Cardiac muscle cell (in vitro differentiated cells and primary cell): ENCODE data around the gene PFKFB4. TPM values are rescaled to one million over a fixed set of nuclear protein-coding genes. Genes with fewer than 3 reads are reported as not detected.

Source experiments
- DNase-seq, 2 donors: peaks; one replicate each; pipeline versions ENCODE4 v3.0.0 to v3.0.0-alpha.2; 2010 to 2017; ENCODE audit warnings: low read depth in 1 of 2, low spot score in 1 of 2
- H3K27ac ChIP-seq: fragments of 200-600 bp; sonication (generic); 2 replicates; pipeline ENCODE4 v1.5.1; 2016
- H3K27me3 ChIP-seq: fragments of 200-600 bp; sonication (generic); 2 replicates; pipeline ENCODE4 v1.6.0; 2016; ENCODE audit warnings: control low read depth
- H3K36me3 ChIP-seq: fragments of 200-600 bp; sonication (generic); 2 replicates; pipeline ENCODE4 v1.5.1; 2016; ENCODE audit warnings: control low read depth
- H3K4me1 ChIP-seq: fragments of 200-600 bp; sonication (generic); 2 replicates; pipeline ENCODE4 v1.8.1; 2017; ENCODE audit warnings: low read depth, mild to moderate bottlenecking, mixed run types
- H3K4me3 ChIP-seq: fragments of 200-600 bp; sonication (generic); 2 replicates; pipeline ENCODE4 v1.5.1; 2016; ENCODE audit warnings: mild to moderate bottlenecking
- H3K9me3 ChIP-seq: fragments of 200-600 bp; sonication (generic); 2 replicates; pipeline ENCODE4 v1.5.1; 2017; ENCODE audit warnings: low read depth, mild to moderate bottlenecking, control low read depth
- CTCF ChIP-seq: IDR thresholded peaks from 2 replicates; pipeline ENCODE4 v1.5.1; 2012; ENCODE audit warnings: low read depth, mild to moderate bottlenecking, low read length
- polyA plus RNA-seq: library from polyadenylated mRNA; unstranded; fragments of >200 nt; fragmentation: Nextera tagmentation; extraction: Ambion mirVana; gene quantifications from 2 replicates; pipeline ENCODE4 v1.2.1, GENCODE V29; 2016
- total RNA-seq: library from RNA; depleted of rRNA; stranded (reverse); fragments of >200 nt; gene quantifications from 2 replicates; pipeline ENCODE4 v1.2.3, GENCODE V29; 2016

Gene PFKFB4
- total and polyA plus RNA-seq, 2 experiments from 2014 or later, result 64.9 to 74.7 TPM

- Histone ChIP-seq H3K27ac (peak within 1 kb of the TSS; percentile 81), H3K27me3 (no peaks in the 10 kb centered on the region), H3K4me1 (peaks cover 6% of the 10 kb centered on the region), H3K9me3 (no peaks in the 10 kb centered on the region), H3K4me3 (no peak within 1 kb of the TSS), H3K36me3 (peaks cover 9% of the 10 kb centered on the region)
- no peak for TF ChIP-seq CTCF
- no peak for DNase-seq
Observed at GRCh38 chr3:48595075-48595525, 38.5 kb upstream of the PFKFB4 start, which contains the start of gene COL7A1. COL7A1 (minus strand) TSS chr3:48595329; CDS start chr3:48595159, 170 bp downstream.

DNA sequence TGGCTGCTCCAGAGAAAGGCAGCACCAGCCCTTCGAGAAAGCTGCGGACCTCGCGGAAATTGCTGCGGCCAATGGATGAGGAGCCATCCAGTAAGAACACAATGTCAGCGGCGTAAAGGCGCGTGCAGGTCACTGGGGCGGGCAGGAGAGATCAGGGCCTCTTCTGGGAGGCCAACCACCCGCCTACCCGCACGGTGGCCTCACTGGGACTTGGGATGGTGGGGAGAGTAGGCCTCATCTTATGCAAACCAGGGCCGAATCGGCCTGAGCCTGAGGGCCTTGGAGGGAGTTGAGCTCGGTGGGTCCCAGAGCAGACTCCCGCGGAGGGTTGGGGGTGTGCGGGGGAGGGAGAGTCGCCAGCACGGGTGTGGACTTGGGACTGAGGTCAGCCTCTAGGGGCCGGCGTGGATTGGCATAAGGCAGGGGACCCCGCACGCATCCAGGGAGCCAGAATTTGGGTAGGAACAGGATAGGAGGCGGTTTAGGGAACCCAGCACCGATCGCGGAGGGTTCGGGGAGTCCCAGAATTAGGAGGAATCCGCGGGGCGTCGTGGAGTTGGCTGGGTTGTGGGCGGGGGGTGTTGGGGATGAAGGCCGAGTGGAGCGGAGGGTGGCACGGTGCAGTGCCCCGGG is 37.9 kb upstream of the PFKFB4 start:
- peak in 1 of 2 donors; percentile 9 for DNase-seq
- H3K9me3 ChIP-seq, result no peaks in the 10 kb centered on the region
- H3K27ac ChIP-seq, result no peak overlapping the region
- peaks cover 3% of the 10 kb centered on the region for H3K36me3 ChIP-seq
- peaks cover 6% of the 10 kb centered on the region for H3K4me1 ChIP-seq
- no peaks in the 10 kb centered on the region for H3K27me3 ChIP-seq
- TF ChIP-seq CTCF, result no peak
- no peak overlapping the region for H3K4me3 ChIP-seq

- DNase-seq, result no peak
- Histone ChIP-seq H3K4me1 (no peaks in the 10 kb centered on the region), H3K4me3 (no peak overlapping the region), H3K27me3 (no peaks in the 10 kb centered on the region), H3K27ac (no peak overlapping the region), H3K36me3 (peaks cover 3% of the 10 kb centered on the region), H3K9me3 (no peaks in the 10 kb centered on the region)
- no peak for TF ChIP-seq CTCF
Observed at GRCh38 chr3:48593337-48593736, 36.7 kb upstream of the PFKFB4 start.

DNA sequence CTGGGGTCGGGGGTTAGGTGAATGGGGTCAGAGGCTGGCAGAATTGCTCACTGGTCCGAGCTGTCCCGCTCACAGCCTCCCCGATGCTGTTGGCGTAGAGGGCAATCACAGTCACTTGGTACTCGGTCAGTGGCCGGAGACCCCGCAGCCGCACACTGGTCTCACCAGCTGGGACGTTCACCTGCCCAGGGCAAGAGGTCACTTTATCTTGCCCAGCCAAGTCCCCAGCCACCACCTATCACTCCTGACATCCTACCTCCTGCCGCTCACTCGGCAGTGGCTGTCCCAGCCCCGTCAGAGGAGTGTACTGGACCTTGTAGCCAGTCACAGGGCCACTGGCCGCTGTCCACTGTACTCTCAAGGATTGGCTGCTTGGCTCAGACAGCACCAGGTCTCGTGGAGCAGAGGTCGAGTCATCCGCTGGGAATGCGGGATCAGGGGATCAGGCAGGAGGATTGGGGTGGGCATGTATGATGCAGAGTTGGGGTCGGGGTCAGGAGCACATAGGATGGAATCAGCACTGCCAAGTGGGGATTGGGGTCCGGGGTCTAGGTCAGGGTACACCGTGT is 36.0 kb upstream of the PFKFB4 start:
- H3K4me1 ChIP-seq, result no peaks in the 10 kb centered on the region
- H3K27me3 ChIP-seq, result no peaks in the 10 kb centered on the region
- H3K27ac ChIP-seq, result no peak overlapping the region
- H3K36me3 ChIP-seq, result peaks cover 3% of the 10 kb centered on the region
- no peaks in the 10 kb centered on the region for H3K9me3 ChIP-seq
- no peak for TF ChIP-seq CTCF
- DNase-seq, result no peak
- no peak overlapping the region for H3K4me3 ChIP-seq

- TF ChIP-seq CTCF, result no peak
- no peak overlapping the region for H3K27ac ChIP-seq
- no peak overlapping the region for H3K4me3 ChIP-seq
- no peak for DNase-seq
- no peaks in the 10 kb centered on the region for H3K9me3 ChIP-seq
- no peaks in the 10 kb centered on the region for H3K27me3 ChIP-seq
- H3K36me3 ChIP-seq, result peaks cover 7% of the 10 kb centered on the region
- H3K4me1 ChIP-seq, result no peaks in the 10 kb centered on the region
Observed at GRCh38 chr3:48591886-48592518, 35.4 kb upstream of the PFKFB4 start.
